GM23248 (cell line): ENCODE results near the gene MSRB3.

Experiments used
- EZH2 ChIP-seq: fragments of 200-600 bp; sonication (generic); IDR thresholded peaks from 2 replicates; pipeline ENCODE4 v1.6.1; 2018; ENCODE audit warnings: antibody characterized with exemption, mild to moderate bottlenecking; ENCODE audit not compliant: insufficient read depth, poor library complexity, severe bottlenecking
- EZH2phosphoT487 ChIP-seq: fragments of 200-600 bp; sonication (generic); IDR thresholded peaks from 2 replicates; pipeline ENCODE4 v1.6.1; 2018; ENCODE audit warnings: antibody characterized with exemption, moderate library complexity, mild to moderate bottlenecking, low read depth; ENCODE audit not compliant: insufficient read depth

GRCh38 chr12:65450625-65451024 is 172.1 kb downstream of the MSRB3 start:
- TF ChIP-seq EZH2phosphoT487 (no peak), EZH2 (no peak)
